ENCODE data around the gene C10orf90.

GRCh38 chr10:126439942-126440341 lies 230.6 kb downstream of the C10orf90 start:
- no peak for TF ChIP-seq CTCF (IDR thresholded peaks at IDR 0.05; ENCODE audit: low read length)
- no peak for TF ChIP-seq EZH2 (IDR thresholded peaks at IDR 0.05; ENCODE audit: borderline replicate concordance, low read length)
